ENCODE measurements around the gene TRIM43B.
"Not testable (repeated sequence)": the region's sequence is repeated elsewhere in the genome, so short reads cannot be mapped to it uniquely, and the experiment has no call there.

- TF ChIP-seq CTCF (IDR thresholded peaks at IDR 0.05 in 2 of 3, conservative IDR thresholded peaks at IDR 0.05 in 1 of 3; ENCODE audit: borderline replicate concordance in 1 of 3, insufficient read depth in 1 of 3, low read depth in 2 of 3, low read length in 2 of 3); EGR1 (IDR thresholded peaks at IDR 0.05; ENCODE audit: low read depth): not testable (repeated sequence)
Observed at GRCh38 chr2:95514226-95514625, 29.7 kb upstream of the TRIM43B start.

All from HCT116 (cell line).